ENCODE results near the gene NTM.

Gene NTM

GRCh38 chr11:132347156-132348090, 977.0 kb downstream of the NTM start:
- no peak overlapping the region for H3K4me3 ChIP-seq (ENCODE audit: low read depth, low read length)
- no peak overlapping the region for H3K27ac ChIP-seq
- H3K9ac ChIP-seq = no peak overlapping the region
- H3K79me2 ChIP-seq = no peaks in the 10 kb centered on the region
- H3K36me3 ChIP-seq (ENCODE audit: control insufficient read depth, insufficient read depth, low read length) = no peaks in the 10 kb centered on the region
- H2AFZ ChIP-seq = no peak overlapping the region
- no peak for TF ChIP-seq CTCF (IDR thresholded peaks at IDR 0.05)
- no peaks in the 10 kb centered on the region for H3K4me1 ChIP-seq
- no peak overlapping the region for H3K4me2 ChIP-seq (ENCODE audit: low read length)
- no peaks in the 10 kb centered on the region for H3K9me3 ChIP-seq (ENCODE audit: control insufficient read depth, low read length)
- no peaks in the 10 kb centered on the region for H3K27me3 ChIP-seq (ENCODE audit: control insufficient read depth, insufficient read depth, low read length)

- Histone ChIP-seq H3K9me3 (ENCODE audit: control insufficient read depth, low read length) (no peaks in the 10 kb centered on the region), H3K27me3 (ENCODE audit: control insufficient read depth, insufficient read depth, low read length) (no peaks in the 10 kb centered on the region), H3K36me3 (ENCODE audit: control insufficient read depth, insufficient read depth, low read length) (no peaks in the 10 kb centered on the region), H3K4me1 (no peaks in the 10 kb centered on the region), H2AFZ (no peak overlapping the region), H3K9ac (no peak overlapping the region), H3K79me2 (no peaks in the 10 kb centered on the region), H3K4me3 (ENCODE audit: low read depth, low read length) (no peak overlapping the region), H3K27ac (no peak overlapping the region), H3K4me2 (ENCODE audit: low read length) (no peak overlapping the region)
- no peak for TF ChIP-seq CTCF (IDR thresholded peaks at IDR 0.05)
These were observed 979.7 kb downstream of the NTM start for GRCh38 chr11:132349811-132350733.

- Histone ChIP-seq H2AFZ (no peak overlapping the region), H3K9me3 (ENCODE audit: control insufficient read depth, low read length) (no peaks in the 10 kb centered on the region), H3K4me1 (no peaks in the 10 kb centered on the region), H3K4me2 (ENCODE audit: low read length) (no peak overlapping the region), H3K9ac (no peak overlapping the region), H3K27me3 (ENCODE audit: control insufficient read depth, insufficient read depth, low read length) (no peaks in the 10 kb centered on the region), H3K4me3 (ENCODE audit: low read depth, low read length) (no peak overlapping the region), H3K36me3 (ENCODE audit: control insufficient read depth, insufficient read depth, low read length) (no peaks in the 10 kb centered on the region), H3K27ac (no peak overlapping the region), H3K79me2 (no peaks in the 10 kb centered on the region)
- no peak for TF ChIP-seq CTCF (IDR thresholded peaks at IDR 0.05)
These were observed 980.6 kb downstream of the NTM start for GRCh38 chr11:132351050-132351449.

- Histone ChIP-seq H3K27me3 (ENCODE audit: control insufficient read depth, insufficient read depth, low read length) (no peaks in the 10 kb centered on the region), H3K9me3 (ENCODE audit: control insufficient read depth, low read length) (no peaks in the 10 kb centered on the region), H3K79me2 (no peaks in the 10 kb centered on the region), H3K9ac (no peak overlapping the region), H2AFZ (no peak overlapping the region), H3K4me2 (ENCODE audit: low read length) (no peak overlapping the region), H3K27ac (no peak overlapping the region), H3K4me1 (no peaks in the 10 kb centered on the region), H3K36me3 (ENCODE audit: control insufficient read depth, insufficient read depth, low read length) (no peaks in the 10 kb centered on the region), H3K4me3 (ENCODE audit: low read depth, low read length) (no peak overlapping the region)
- no peak for TF ChIP-seq CTCF (IDR thresholded peaks at IDR 0.05)
These were observed 982.1 kb downstream of the NTM start for GRCh38 chr11:132352497-132352896.

All from parathyroid adenoma (tissue), 2 donors.